Bronchus fibroblast of lung (primary cell): ENCODE measurements around the gene HPS1. TPM values are rescaled to one million over a fixed set of nuclear protein-coding genes. Genes with fewer than 3 reads are reported as not detected.

ENCODE experiments used
- total RNA-seq: library from RNA; depleted of rRNA; stranded (reverse); fragments of >200 nt; gene quantifications from 2 replicates; pipeline ENCODE4 v1.2.3, GENCODE V29; 2015

Gene HPS1
- total RNA-seq: 42.1 and 55.3 TPM in 2 replicates

GRCh38 chr10:98446661-98447221 is at the start of gene HPS1:
TSS of gene HPS1 (minus strand) at chr10:98446935. CDS start at chr10:98443240, 3,695 bp downstream.

GRCh38 chr10:98414932-98415730 is 31.6 kb downstream of the HPS1 start, which contains the start of gene PYROXD2:
TSS of gene PYROXD2 (minus strand) at chr10:98415182. CDS start at chr10:98415135, 47 bp downstream.

Other genes with a start within 250 kb of the HPS1 start
- 10.0 and 12.4 TPM in 2 replicates for gene LOXL4, start 178.7 kb downstream of the HPS1 start, total RNA-seq
- 14.1 and 19.8 TPM in 2 replicates for gene PYROXD2, start 31.8 kb downstream of the HPS1 start, total RNA-seq